ENCODE measurements around the gene KRTAP10-10. TPM values are rescaled to one million over a fixed set of nuclear protein-coding genes. Genes with fewer than 3 reads are reported as not detected.
"Not testable (repeated sequence)": the region's sequence is repeated elsewhere in the genome, so short reads cannot be mapped to it uniquely, and the experiment has no call there.

Gene KRTAP10-10
- polyA plus RNA-seq, 1 donor = not detected

DNA sequence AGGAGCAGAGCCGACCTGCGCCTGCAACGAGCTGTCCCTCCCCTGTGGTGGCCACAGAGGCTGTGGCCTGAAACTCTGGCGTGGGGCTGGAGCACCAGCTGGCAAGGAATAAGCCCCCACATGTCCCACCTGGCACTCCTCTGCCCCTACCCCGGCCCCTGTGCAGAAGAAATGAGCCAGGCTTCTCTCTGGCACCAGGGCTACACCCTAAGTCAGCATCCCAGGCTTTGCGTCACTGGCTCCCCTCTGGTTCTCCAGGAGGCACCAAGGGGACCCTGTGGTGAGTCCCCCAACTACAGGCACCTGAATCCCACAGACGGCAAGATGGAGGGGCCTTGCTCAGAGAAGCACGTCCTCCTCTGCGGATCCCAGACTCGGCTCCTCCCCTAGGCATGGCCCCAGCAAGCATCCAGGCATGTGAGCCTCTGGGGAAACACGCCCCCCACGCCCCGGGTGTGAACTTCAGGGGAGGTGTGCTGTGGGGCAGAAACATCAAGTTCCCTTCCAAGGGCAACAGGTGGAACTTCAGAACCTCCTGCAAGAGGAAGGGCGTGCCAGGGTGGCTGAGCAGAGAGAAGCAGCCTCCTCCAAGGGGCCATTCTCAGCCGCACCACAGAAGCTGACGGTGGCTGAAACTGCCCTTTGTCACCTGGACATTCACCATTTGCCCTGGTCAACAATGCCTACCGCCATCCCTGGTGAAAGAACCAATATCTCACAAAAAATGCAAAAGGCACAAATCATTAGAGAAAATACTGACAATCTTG, 33.9 kb upstream of the KRTAP10-10 start:
- DNase-seq = no peak

DNA sequence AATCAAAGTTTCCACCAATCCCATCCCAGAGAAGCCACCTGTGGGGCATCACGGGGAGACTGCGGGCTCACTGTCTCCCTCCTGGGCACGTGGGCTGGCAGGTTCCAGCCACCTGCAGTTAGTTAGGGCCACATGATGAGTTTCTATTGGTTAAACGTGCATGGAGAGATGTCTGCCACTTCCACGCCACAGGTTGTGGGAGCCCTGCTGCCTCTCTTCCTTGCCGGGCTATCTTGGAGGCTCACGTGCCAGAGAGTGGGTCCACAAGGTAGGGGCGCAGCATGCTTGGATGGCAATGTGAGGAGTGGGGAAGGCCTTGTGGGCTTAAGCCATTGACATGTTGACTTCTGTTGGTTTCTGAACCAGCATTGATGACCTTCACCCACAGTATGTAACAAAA, 33.2 kb upstream of the KRTAP10-10 start:
- no peak for DNase-seq

DNA sequence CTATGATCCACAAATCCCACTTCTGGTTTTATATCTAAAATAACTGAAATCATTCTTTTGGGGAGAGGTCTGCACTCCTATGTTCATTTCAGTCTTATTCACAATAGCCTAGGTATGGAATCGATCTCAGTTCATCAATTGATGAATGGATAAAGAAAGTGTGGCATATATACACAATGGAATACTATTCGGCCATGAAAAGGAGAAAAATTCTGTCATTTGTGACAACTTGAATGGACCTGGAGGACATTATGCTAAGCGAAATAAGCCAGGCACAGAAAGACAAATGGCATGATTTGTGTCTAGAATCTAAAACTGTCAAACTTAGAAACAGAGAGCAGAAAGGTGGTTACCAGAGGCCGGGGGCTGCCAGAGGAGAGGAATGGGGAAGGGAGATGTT, 30.7 kb upstream of the KRTAP10-10 start:
- no peak for DNase-seq

DNA sequence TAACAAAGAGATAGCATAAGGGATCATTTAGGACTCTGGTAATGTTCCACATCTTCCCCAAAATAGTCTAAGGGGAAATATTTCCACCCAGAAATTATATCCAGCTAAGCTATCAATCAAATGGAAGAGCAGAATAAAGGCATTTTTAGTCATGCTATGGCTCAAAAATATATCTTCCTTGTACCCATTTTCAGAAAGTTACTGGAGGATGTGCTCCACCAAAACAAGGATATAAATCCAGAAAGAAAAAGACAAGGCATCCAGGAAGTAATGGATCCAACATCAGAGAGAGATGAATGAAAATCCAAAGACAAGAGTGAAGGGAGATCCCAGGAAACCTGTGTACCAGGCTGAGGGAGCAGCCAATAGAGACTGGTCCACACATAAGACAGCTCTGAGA, 28.0 kb upstream of the KRTAP10-10 start:
- DNase-seq = no peak

DNA sequence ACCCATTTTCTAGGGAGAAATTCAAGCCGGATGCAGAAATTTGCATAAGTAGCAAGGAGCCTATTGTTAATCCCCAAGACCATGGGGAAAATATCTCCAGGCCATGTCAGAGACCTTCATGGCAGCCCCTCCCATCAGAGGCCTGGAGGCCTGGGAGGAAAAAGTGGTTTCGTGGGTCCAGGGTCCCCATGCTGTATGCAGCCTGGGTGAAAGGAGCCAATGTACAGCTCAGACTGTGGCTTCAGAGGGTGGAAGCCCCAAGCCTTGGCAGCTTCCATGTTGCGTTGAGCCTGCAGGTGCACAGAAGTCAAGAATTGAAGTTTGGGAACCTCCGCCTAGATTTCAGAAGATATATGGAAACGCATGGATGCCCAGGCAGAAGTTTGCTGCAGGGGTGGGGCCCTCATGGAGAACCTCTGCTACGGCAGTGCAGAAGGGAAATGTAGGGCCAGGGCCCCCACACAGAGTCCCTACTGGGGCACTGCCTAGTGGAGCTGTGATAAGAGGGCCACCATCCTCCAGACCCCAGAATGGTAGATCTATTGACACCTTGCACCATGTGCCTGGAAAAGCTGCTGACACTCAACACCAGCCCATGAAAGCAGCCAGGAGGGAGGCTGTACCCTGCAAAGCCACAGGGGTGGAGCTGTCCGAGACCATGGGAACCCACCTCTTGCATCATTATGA, 26.9 kb upstream of the KRTAP10-10 start:
- not testable (repeated sequence) for DNase-seq

DNA sequence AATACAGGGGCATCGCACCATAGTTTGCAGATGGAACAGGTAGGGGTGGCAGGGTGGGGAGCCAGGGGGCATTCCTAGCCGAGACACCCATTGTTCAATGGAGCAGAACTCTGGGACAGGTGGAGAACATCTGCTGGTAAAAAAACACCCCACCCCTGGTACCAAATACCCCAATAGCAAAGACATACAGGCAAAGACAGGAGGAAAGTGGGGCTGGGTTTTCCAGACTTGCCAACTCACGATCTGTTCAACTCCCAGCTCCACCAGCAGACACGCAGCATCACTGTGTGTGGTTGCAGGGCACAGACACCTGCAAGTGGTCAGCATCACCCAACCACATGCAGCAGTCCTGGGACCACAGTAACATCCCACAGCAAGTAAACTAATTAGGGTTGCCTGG, 25.6 kb upstream of the KRTAP10-10 start:
- DNase-seq = no peak

DNA sequence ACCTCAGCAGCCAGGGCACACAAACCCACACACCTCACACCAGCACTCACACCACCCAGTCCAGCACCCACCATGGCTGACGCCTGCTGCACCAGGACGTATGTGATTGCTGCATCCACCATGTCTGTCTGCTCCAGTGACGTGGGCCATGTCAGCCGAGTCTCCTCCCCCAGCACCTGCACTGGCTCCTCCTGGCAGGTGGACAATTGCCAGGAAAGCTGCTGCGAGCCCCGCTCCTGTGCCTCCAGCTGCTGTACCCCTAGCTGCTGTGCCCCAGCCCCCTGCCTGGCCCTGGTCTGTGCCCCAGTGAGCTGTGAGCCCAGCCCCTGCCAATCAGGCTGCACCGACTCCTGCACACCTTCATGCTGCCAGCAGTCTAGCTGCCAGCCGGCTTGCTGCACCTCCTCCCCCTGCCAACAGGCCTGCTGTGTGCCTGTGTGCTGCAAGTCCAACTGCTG, 25.1 kb upstream of the KRTAP10-10 start, which contains the start of gene KRTAP10-8:
KRTAP10-8 (plus strand) TSS at position 51 of the 458 bp plus-strand sequence; CDS start at position 73, 22 bp downstream.
- no peak for DNase-seq

DNA sequence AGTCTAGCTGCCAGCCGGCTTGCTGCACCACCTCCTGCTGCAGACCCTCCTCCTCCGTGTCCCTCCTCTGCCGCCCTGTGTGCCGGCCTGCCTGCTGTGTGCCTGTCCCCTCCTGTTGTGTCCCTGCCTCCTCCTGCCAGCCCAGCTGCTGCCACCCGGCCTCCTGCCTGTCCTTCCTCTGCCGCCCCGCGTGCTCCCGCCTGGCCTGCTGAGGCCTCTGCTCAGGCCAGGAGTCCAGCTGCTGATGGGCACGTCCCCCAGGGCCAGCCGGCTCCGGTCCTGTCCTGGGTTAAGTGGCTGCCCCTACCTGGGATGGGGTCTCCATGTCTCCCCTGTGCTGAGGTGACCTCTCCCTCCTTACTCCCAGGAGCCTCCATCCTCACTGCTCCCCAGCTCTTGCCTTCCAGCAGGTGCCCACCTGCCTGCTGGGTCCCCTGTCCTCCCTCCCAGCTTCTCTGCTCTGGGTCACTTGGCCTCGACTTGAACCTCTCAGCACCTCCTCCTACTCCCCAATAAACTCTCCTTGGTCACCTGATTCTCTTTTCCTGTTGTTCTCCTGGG, 24.4 kb upstream of the KRTAP10-10 start:
- DNase-seq = no peak

DNA sequence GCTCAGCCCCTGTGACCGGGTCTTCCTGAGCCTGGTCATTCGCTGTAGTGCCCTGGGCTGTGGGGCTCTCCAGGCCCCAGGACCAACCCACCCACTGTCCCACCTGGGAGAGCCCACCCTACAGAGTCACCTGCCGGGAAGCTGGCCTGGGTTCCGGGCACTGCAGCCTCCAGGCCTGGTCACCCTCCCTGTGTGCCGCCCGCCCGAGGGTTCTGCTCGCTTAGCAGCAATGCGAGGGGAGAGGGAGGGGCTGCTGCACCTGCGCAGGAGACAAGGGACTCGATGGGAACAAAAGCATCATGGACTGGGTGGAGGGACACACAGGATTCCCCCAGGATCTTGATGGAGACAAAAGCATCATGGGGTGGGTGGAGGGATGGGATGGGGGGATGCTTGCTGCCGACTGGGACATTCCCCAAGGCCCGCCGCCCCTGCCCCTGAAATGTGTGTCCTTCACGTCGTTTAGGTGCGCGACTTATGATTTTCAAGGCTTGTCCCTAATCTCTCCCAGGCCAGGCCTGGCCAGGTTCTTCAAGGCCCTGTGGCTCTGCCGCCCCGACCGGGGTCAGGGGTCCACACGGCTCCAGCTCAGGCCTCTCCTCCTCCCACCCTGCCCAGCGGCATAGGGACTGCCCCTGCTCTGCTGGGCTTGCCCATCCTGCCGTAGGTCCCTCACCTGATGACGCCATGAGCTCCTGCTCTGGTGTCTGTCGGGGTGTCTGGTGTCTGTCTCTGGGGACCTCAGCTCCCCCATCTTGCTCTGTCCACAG, 23.6 kb upstream of the KRTAP10-10 start:
- DNase-seq = no peak

DNA sequence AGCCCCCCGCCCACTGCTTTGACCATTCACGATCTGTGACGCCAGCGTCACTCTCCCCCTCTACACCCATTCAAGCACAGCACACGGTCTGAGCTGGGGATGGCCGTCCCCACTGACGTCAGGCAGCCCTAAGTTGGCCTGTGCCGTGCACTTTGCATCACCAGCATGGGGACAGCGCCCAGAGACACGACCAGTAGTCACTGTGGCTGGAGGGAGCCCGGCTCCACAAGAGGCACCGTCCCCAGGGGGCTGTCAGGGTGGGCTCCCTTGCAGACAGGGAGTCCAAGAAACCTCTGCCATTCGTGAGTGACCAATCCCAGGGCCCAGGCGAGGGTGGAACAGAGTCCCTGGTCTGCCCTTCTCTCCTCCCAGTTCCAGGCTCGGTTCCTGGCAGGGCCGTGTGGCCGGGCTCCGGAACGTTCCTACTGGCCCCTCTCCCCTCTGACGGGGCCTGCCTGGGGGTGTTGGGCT, 23.0 kb upstream of the KRTAP10-10 start:
- DNase-seq = no peak

DNA sequence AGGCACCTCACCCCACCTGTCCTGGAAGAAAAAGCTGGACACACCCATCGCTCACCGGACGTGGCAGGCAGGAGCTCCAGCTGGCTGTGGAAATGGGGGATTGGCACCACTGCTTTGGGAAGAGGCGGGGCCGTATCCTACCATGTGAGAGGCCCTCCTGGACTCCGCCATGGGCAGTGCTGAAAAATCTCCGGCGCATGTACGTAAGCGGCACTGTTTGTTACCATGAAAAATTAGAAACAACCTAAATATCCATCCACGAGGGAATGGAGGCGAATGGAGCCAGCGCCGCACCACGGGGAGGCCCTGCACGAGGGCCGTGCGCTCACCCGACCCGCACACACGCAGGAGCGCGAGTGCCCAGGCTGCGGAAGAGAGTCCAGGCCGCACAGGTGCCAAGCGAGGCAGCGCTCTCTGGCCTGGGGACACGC, 22.2 kb upstream of the KRTAP10-10 start:
- DNase-seq = no peak

DNA sequence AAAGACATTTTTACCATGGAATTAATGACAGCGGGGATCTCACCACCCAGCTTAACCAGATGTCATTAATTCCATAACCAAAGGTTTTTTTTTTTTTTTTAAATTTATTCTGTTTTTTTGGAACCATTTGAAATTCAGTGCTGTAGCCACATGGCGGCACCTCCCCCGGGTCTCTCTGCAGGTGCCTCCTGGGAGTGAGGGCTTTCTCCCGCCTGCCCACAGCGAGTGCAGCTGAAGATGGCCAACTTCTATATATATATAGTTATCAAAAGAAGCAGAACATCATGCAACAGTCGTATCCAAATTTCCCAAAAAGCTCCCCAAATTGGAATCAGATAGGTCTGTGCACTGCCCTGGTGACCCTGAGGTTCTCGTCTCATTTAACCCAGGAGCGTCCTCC, 21.7 kb upstream of the KRTAP10-10 start:
- DNase-seq = no peak

DNA sequence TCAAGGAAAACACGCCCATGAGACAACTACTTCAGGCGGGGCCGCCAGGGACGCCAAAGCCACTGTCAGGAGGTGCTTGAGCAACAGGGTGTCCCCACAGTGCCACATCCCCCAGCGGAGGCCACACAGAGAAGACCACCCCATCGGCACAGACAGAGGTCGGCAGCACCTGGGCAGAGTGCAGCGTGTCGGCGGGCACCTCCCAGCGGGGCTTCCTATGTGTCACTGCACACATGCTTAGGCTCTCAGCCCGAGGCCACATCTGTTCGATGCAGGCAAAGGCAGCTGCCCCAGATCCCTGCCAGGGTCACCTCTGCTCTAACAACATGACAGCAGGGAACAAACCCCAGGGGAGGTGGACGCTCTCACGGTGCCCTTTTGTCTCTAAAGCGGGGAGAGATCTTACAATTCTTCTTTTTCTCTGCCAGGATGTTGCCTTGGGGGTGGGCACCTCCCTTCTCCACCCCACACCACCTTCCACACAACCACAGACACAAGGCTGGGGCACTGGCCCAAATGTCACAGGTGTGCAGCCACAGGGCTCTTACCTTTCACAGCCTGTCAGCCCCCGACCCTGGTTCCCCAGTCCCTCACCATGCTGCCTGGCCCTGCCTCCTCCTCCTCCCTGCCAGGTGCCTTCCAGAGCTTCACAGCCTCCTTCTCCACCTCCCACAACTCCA, 21.1 kb upstream of the KRTAP10-10 start:
- no peak for DNase-seq

DNA sequence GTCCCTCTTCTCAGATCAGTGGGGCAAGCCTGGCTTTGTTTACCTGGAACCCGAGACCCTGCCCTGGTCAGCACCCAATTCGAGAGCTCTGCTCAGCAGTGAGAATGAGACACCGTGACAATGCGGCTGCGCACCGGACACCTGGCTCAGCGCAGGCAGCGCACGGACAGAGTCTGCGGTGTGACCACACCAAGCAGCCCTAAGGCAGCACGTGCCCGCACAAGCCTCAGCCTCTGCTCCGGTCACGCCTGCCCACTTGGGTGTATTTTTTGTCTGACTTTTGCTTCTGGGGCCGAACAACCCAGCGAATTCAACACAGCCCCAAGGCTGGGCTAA, 20.6 kb upstream of the KRTAP10-10 start:
- no peak for DNase-seq

DNA sequence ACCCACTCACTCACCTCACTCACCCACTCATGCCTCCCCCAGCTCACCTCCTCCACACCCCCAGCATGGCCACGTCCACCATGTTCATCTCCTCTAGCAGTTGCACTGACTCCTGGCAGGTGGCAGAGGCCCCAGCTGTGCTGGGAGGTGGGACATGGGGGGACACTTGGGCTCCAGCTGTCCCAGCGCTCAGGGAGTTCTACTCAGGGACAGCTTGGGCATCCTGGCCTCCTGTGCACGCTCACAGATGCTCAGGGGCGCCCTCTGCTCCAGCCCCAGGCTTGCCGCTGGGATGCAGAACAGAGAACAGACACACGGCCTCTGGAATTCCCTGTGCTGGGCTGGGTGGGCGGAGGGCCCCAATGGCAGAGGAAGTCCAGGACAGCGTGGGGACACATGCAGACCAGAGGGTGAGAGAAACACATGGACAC, 20.1 kb upstream of the KRTAP10-10 start:
- DNase-seq = no peak

DNA sequence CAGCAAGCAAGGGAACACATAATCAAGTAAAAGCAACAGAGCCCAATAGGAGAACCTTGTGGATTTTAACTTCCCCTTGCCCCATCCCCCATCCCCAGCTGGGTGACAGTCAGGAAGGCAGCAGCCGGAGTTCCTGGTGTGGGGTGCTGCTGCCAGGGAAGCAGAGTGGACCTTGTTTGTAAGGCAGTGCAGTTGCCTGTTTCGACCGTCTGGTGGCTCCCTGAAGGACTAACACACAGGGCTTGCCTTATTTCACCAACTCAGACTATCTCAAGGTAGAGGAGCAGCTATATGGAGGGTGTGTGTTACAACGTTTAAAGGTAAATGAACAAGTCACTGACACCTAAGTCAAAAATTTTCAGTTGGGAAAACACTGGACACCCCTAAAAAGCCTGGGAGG, 18.7 kb upstream of the KRTAP10-10 start:
- DNase-seq = no peak

DNA sequence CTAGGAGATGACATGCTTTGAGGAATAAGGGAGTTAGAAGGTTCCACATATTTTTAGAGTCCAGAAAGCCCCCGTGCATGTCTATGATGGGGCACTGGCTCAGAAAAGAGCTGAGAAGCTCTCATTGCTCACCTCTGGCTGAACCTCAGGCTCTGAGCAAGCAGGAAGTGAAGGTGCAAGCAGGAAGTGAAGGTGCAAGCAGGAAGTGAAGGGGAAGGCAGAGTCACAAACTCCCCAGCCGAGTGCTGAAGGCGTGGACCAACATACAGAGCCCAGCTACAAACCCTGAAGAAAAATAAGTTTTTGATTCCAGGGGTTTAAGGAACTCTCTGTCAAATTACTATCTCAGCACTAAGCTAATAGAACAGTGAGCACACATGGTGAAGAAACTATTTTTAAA, 18.2 kb upstream of the KRTAP10-10 start:
- DNase-seq = no peak

DNA sequence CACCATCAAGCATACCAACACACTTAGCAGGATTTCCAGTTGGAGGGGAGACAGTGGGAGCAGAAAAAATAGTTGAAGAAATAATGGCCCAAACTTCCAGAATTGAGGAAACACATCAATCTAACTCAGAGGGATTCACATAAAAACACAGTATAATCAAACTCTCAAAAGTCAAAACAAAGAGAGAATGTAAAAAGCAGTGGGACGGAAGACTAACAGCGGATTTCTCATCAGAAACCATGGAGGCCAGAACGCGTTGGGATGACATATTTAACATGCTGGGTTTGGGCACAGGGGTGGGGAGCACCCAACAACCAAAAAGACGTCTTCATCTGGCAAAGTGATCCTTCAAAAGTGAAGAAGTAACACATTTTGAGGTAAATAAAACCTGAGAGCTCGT, 17.3 kb upstream of the KRTAP10-10 start:
- no peak for DNase-seq

DNA sequence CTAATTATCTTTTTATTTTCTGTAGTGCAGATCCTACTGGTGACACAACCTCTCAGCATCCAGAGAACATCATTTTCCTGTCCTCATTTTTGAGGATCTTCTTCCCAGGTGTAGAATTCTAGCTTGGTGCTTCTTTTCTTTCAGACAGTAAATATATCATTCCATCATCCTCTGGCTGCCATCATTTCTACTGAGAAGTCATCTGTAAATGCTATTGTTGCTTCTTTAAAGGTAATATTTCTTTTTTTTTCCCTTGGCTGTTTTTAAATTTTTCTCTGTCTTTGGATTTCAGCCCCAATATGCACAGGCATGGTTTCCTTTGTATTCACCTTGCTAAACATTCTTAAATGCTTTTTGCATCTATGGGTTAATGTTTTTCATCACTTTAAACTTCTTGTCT, 13.6 kb upstream of the KRTAP10-10 start:
- DNase-seq = no peak

DNA sequence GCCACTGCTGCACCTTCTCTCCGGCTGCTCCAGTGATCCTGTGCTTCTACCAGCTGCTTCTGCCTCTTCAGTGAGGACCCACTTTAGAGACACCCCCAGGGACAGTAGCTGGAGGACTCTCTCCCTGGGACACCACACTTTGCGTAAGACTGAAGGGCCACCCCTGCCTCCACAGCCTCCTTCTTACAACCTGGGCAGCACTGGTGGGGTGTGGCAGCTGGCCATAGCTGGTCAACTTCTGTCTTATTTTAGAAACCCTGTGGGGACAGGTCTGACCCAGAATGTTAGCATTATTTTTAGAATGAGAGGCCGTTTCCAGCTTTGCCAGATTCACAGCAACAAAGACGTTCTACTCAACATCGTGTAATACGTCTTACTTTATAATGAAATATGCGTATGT, 11.4 kb upstream of the KRTAP10-10 start:
- DNase-seq = no peak

DNA sequence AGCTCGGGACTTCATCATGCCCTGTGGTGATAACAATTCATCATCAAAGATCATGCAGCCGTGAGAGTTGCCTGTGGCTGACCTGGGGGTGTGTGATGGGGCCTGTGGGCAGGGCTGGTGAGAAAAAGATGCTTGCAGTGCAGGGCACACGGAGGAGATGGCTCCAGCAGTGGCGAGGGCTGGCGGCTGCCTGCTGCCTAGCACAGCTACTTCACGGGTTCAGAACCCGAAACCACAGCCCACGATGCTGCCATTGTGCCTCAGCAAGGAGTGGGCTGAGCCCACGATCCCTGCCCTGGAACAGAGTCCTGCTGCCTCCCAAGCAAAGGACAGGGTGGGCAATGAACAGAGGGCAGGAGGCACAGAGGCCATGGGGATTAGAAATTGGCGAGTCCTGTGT, 10.9 kb upstream of the KRTAP10-10 start:
- no peak for DNase-seq

DNA sequence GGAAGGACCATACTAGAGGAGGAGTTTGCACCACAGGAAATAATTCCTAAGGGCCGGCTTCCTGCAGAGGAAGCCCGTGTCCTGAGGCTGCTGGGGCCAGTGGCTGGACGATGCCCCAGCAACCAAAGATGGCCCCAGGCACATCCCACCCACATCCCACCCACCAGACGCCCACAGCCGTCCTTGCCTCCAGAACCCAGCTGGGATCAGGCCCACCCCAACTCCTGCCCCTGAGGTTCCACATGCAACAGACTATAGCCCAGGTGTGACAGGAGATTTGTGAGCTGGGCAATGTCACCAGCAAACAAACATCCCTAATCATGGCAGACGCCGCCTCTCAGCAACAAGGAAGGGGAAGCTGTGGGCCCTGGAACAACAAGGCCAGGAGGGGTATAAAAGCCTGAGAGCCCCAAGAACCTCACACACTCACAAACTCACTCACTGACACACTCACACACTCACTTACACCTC, 10.4 kb upstream of the KRTAP10-10 start, which contains the start of gene KRTAP10-9:
KRTAP10-9 (plus strand) TSS at position 421 of the 471 bp plus-strand sequence. CDS start 79 bp downstream, outside the sequence.
- DNase-seq = no peak

Data from hindlimb muscle (tissue), 1 donor.